HFF-Myc (cell line): ENCODE measurements around the gene CREB3L4.
A peak's percentile ranks its signal among the peaks of the same experiment; 100 is the strongest.

Source experiments
- DNase-seq: peaks from one replicate; pipeline ENCODE4 v3.0.0-alpha.2; 2011; ENCODE audit warnings: low read depth; ENCODE audit errors: extremely low read depth
- H3K4me3 ChIP-seq: replicated peaks from 2 replicates; pipeline ENCODE4 v1.5.1; 2011; ENCODE audit warnings: low read depth, mild to moderate bottlenecking, control low read depth, low read length
- CTCF ChIP-seq: IDR thresholded peaks from 2 replicates; pipeline ENCODE4 v1.5.1; 2012; ENCODE audit warnings: mild to moderate bottlenecking, low read depth, low read length, control low read depth; ENCODE audit errors: missing control alignments

CREB3L4 gene

GRCh38 chr1:153922972-153923925 lies 44.5 kb upstream of the CREB3L4 start, which contains the start of gene GATAD2B:
GATAD2B (minus strand) TSS chr1:153922972; CDS start chr1:153828347, 94,625 bp downstream.
- DNase-seq: peak; percentile 100
- no peak for TF ChIP-seq CTCF
- peak within 1 kb of the TSS; percentile 89 for H3K4me3 ChIP-seq

GRCh38 chr1:153926405-153926804 lies 41.3 kb upstream of the CREB3L4 start:
- no peak for DNase-seq
- no peak overlapping the region for H3K4me3 ChIP-seq
- TF ChIP-seq CTCF: no peak

GRCh38 chr1:153928245-153928644 lies 39.5 kb upstream of the CREB3L4 start:
- no peak overlapping the region for H3K4me3 ChIP-seq
- no peak for TF ChIP-seq CTCF
- DNase-seq: no peak

GRCh38 chr1:153928791-153929341 lies 38.8 kb upstream of the CREB3L4 start:
- DNase-seq: no peak
- no peak overlapping the region for H3K4me3 ChIP-seq
- TF ChIP-seq CTCF: no peak

GRCh38 chr1:153929426-153929825 lies 38.3 kb upstream of the CREB3L4 start:
- no peak for DNase-seq
- no peak overlapping the region for H3K4me3 ChIP-seq
- TF ChIP-seq CTCF: no peak

- H3K4me3 ChIP-seq: no peak overlapping the region
- no peak for DNase-seq
- TF ChIP-seq CTCF: no peak
Observed at GRCh38 chr1:153929981-153930948, 37.4 kb upstream of the CREB3L4 start.
